ENCODE results near the gene NEIL1.
"Not testable (repeated sequence)": the region's sequence is repeated elsewhere in the genome, so short reads cannot be mapped to it uniquely, and the experiment has no call there.

Gene NEIL1

GRCh38 chr15:75333654-75334419, 13.0 kb upstream of the NEIL1 start:
- not testable (repeated sequence) for DNase-seq

GRCh38 chr15:75335313-75335704, 11.5 kb upstream of the NEIL1 start:
- no peak for DNase-seq

GRCh38 chr15:75335705-75336355, 11.0 kb upstream of the NEIL1 start, which contains the start of gene COMMD4:
TSS of gene COMMD4 (plus strand) at chr15:75336063. CDS start at chr15:75336090, 27 bp downstream.
- DNase-seq, result peak; percentile 65

GRCh38 chr15:75338661-75339240, 8.1 kb upstream of the NEIL1 start:
- no peak for DNase-seq

- no peak for DNase-seq
Observed at GRCh38 chr15:75339531-75340240, 7.2 kb upstream of the NEIL1 start.

GRCh38 chr15:75342221-75342620, 4.6 kb upstream of the NEIL1 start:
- no peak for DNase-seq

GRCh38 chr15:75343953-75344352, 2.9 kb upstream of the NEIL1 start:
- DNase-seq, result not testable (repeated sequence)

- DNase-seq, result no peak
Observed at GRCh38 chr15:75347222-75348033, 589 bp downstream of the NEIL1 start.

GRCh38 chr15:75348034-75348561, 1.3 kb downstream of the NEIL1 start:
- no peak for DNase-seq

- no peak for DNase-seq
Observed at GRCh38 chr15:75348562-75349350, 1.9 kb downstream of the NEIL1 start.

GRCh38 chr15:75349351-75349669, 2.5 kb downstream of the NEIL1 start:
- DNase-seq, result not testable (repeated sequence)

- no peak for DNase-seq
Observed at GRCh38 chr15:75349851-75350588, 3.2 kb downstream of the NEIL1 start.

- no peak for DNase-seq
Observed at GRCh38 chr15:75350601-75351361, 3.9 kb downstream of the NEIL1 start.

- no peak for DNase-seq
Observed at GRCh38 chr15:75352186-75353080, 5.6 kb downstream of the NEIL1 start.

GRCh38 chr15:75353604-75354003, 6.8 kb downstream of the NEIL1 start:
- DNase-seq, result no peak

- DNase-seq, result no peak
Observed at GRCh38 chr15:75354454-75354853, 7.6 kb downstream of the NEIL1 start.

GRCh38 chr15:75355369-75355768, 8.5 kb downstream of the NEIL1 start:
- DNase-seq, result no peak

GRCh38 chr15:75356006-75356405, 9.2 kb downstream of the NEIL1 start:
- DNase-seq, result no peak

GRCh38 chr15:75356517-75356916, 9.7 kb downstream of the NEIL1 start:
- no peak for DNase-seq
